HS-27A (cell line): ENCODE data around the gene PRKCA.

Source experiments
- DNase-seq: peaks from one replicate; pipeline ENCODE4 v3.0.0-alpha.2; 2012; ENCODE audit warnings: low read depth, missing footprints

Gene PRKCA

GRCh38 chr17:66777689-66778225 is 475.3 kb downstream of the PRKCA start:
- DNase-seq: no peak

GRCh38 chr17:66778531-66779236 is 476.3 kb downstream of the PRKCA start:
- DNase-seq: no peak

GRCh38 chr17:66779237-66779606 is 476.8 kb downstream of the PRKCA start:
- no peak for DNase-seq

GRCh38 chr17:66781135-66781534 is 478.7 kb downstream of the PRKCA start:
- no peak for DNase-seq

GRCh38 chr17:66782851-66783250 is 480.4 kb downstream of the PRKCA start:
- DNase-seq: no peak

- DNase-seq: no peak
Measured at GRCh38 chr17:66783656-66784381, 481.4 kb downstream of the PRKCA start.

- no peak for DNase-seq
Measured at GRCh38 chr17:66784621-66785364, 482.4 kb downstream of the PRKCA start.

GRCh38 chr17:66786107-66786506 is 483.7 kb downstream of the PRKCA start:
- no peak for DNase-seq

GRCh38 chr17:66787914-66788313 is 485.5 kb downstream of the PRKCA start:
- no peak for DNase-seq

GRCh38 chr17:66789093-66789492 is 486.7 kb downstream of the PRKCA start:
- DNase-seq: no peak

- DNase-seq: no peak
Measured at GRCh38 chr17:66789961-66790437, 487.6 kb downstream of the PRKCA start.

GRCh38 chr17:66790501-66791061 is 488.2 kb downstream of the PRKCA start:
- DNase-seq: no peak

GRCh38 chr17:66791347-66791746 is 488.9 kb downstream of the PRKCA start:
- DNase-seq: no peak

- DNase-seq: no peak
Measured at GRCh38 chr17:66793814-66794213, 491.4 kb downstream of the PRKCA start.

GRCh38 chr17:66795486-66795885 is 493.1 kb downstream of the PRKCA start:
- no peak for DNase-seq

- DNase-seq: no peak
Measured at GRCh38 chr17:66799849-66800537, 497.6 kb downstream of the PRKCA start.

GRCh38 chr17:66803474-66803951 is 501.1 kb downstream of the PRKCA start:
- no peak for DNase-seq

- no peak for DNase-seq
Measured at GRCh38 chr17:66805567-66805966, 503.2 kb downstream of the PRKCA start.

GRCh38 chr17:66807182-66807581 is 504.8 kb downstream of the PRKCA start:
- DNase-seq: no peak

- DNase-seq: no peak
Measured at GRCh38 chr17:66809408-66809807, 507.0 kb downstream of the PRKCA start.

GRCh38 chr17:66810951-66811682 is 508.7 kb downstream of the PRKCA start:
- no peak for DNase-seq
